ENCODE measurements around the gene TET3. TPM values are rescaled to one million over a fixed set of nuclear protein-coding genes. Genes with fewer than 3 reads are reported as not detected.
A peak's percentile ranks its signal among the peaks of the same experiment; 100 is the strongest.

Gene TET3
- total and polyA plus RNA-seq, 2 donors: 4.2 to 4.5 TPM

- Histone ChIP-seq H3K4me3 (ENCODE audit: low read length in 2 of 2) (no peak overlapping the region), H3K27ac (ENCODE audit: low read depth in 1 of 2, low read length in 1 of 2) (no peak overlapping the region), H3K27me3 (ENCODE audit: control insufficient read depth in 2 of 2, insufficient read depth in 1 of 2, low read length in 1 of 2) (no peaks in the 10 kb centered on the region), H3K36me3 (ENCODE audit: control insufficient read depth in 2 of 2, insufficient read depth in 2 of 2, low read length in 1 of 2) (no peaks in the 10 kb centered on the region), H3K9me3 (ENCODE audit: control insufficient read depth in 2 of 2, insufficient read depth in 1 of 2, low read length in 1 of 2) (peaks cover 0 to 8% of the 10 kb centered on the region in 2 donors), H3K4me1 (ENCODE audit: control insufficient read depth in 2 of 2, insufficient read depth in 2 of 2, low read length in 2 of 2) (peaks cover 33 to 53% of the 10 kb centered on the region in 2 donors)
- no peak for DNase-seq (ENCODE audit: low read depth in 6 of 9, low spot score in 9 of 9)
Observed at GRCh38 chr2:74028290-74028689, 43.6 kb downstream of the TET3 start.

GRCh38 chr2:74028741-74029140, 44.0 kb downstream of the TET3 start:
- Histone ChIP-seq H3K27ac (ENCODE audit: low read depth in 1 of 2, low read length in 1 of 2) (no peak overlapping the region), H3K9me3 (ENCODE audit: control insufficient read depth in 2 of 2, insufficient read depth in 1 of 2, low read length in 1 of 2) (peaks cover 0 to 8% of the 10 kb centered on the region in 2 donors), H3K27me3 (ENCODE audit: control insufficient read depth in 2 of 2, insufficient read depth in 1 of 2, low read length in 1 of 2) (no peaks in the 10 kb centered on the region), H3K4me3 (ENCODE audit: low read length in 2 of 2) (no peak overlapping the region), H3K4me1 (ENCODE audit: control insufficient read depth in 2 of 2, insufficient read depth in 2 of 2, low read length in 2 of 2) (peaks cover 38 to 58% of the 10 kb centered on the region in 2 donors), H3K36me3 (ENCODE audit: control insufficient read depth in 2 of 2, insufficient read depth in 2 of 2, low read length in 1 of 2) (no peaks in the 10 kb centered on the region)
- no peak for DNase-seq (ENCODE audit: low read depth in 6 of 9, low spot score in 9 of 9)

- H3K27me3 ChIP-seq (ENCODE audit: control insufficient read depth in 2 of 2, insufficient read depth in 1 of 2, low read length in 1 of 2): no peaks in the 10 kb centered on the region
- no peak for DNase-seq (ENCODE audit: low read depth in 6 of 9, low spot score in 9 of 9)
- peaks cover 39 to 53% of the 10 kb centered on the region in 2 donors for H3K4me1 ChIP-seq (ENCODE audit: control insufficient read depth in 2 of 2, insufficient read depth in 2 of 2, low read length in 2 of 2)
- no peaks in the 10 kb centered on the region for H3K36me3 ChIP-seq (ENCODE audit: control insufficient read depth in 2 of 2, insufficient read depth in 2 of 2, low read length in 1 of 2)
- no peak overlapping the region for H3K4me3 ChIP-seq (ENCODE audit: low read length in 2 of 2)
- H3K27ac ChIP-seq (ENCODE audit: low read depth in 1 of 2, low read length in 1 of 2): no peak overlapping the region
- peaks cover 0 to 8% of the 10 kb centered on the region in 2 donors for H3K9me3 ChIP-seq (ENCODE audit: control insufficient read depth in 2 of 2, insufficient read depth in 1 of 2, low read length in 1 of 2)
- WGBS: 79% methylated on average over 2 of the region's 2 CpGs
Observed at GRCh38 chr2:74029714-74030397, 45.1 kb downstream of the TET3 start.

- Histone ChIP-seq H3K4me1 (ENCODE audit: control insufficient read depth in 2 of 2, insufficient read depth in 2 of 2, low read length in 2 of 2) (peaks cover 36 to 52% of the 10 kb centered on the region in 2 donors), H3K4me3 (ENCODE audit: low read length in 2 of 2) (no peak overlapping the region), H3K27me3 (ENCODE audit: control insufficient read depth in 2 of 2, insufficient read depth in 1 of 2, low read length in 1 of 2) (no peaks in the 10 kb centered on the region), H3K9me3 (ENCODE audit: control insufficient read depth in 2 of 2, insufficient read depth in 1 of 2, low read length in 1 of 2) (peaks cover 0 to 8% of the 10 kb centered on the region in 2 donors), H3K27ac (ENCODE audit: low read depth in 1 of 2, low read length in 1 of 2) (peak overlapping the region in 1 of 2 donors; percentile 25), H3K36me3 (ENCODE audit: control insufficient read depth in 2 of 2, insufficient read depth in 2 of 2, low read length in 1 of 2) (no peaks in the 10 kb centered on the region)
- 74% methylated on average over 8 of the region's 8 CpGs for WGBS
- DNase-seq (ENCODE audit: low read depth in 6 of 9, low spot score in 9 of 9): no peak
Observed at GRCh38 chr2:74031221-74031620, 46.5 kb downstream of the TET3 start.

GRCh38 chr2:74031959-74032287, 47.2 kb downstream of the TET3 start:
- H3K4me1 ChIP-seq (ENCODE audit: control insufficient read depth in 2 of 2, insufficient read depth in 2 of 2, low read length in 2 of 2): peaks cover 36 to 52% of the 10 kb centered on the region in 2 donors
- peaks cover 0 to 8% of the 10 kb centered on the region in 2 donors for H3K9me3 ChIP-seq (ENCODE audit: control insufficient read depth in 2 of 2, insufficient read depth in 1 of 2, low read length in 1 of 2)
- no peak for DNase-seq (ENCODE audit: low read depth in 6 of 9, low spot score in 9 of 9)
- 21% methylated on average over 2 of the region's 2 CpGs for WGBS
- no peaks in the 10 kb centered on the region for H3K36me3 ChIP-seq (ENCODE audit: control insufficient read depth in 2 of 2, insufficient read depth in 2 of 2, low read length in 1 of 2)
- H3K4me3 ChIP-seq (ENCODE audit: low read length in 2 of 2): peak overlapping the region; percentile 15 to 33
- no peaks in the 10 kb centered on the region for H3K27me3 ChIP-seq (ENCODE audit: control insufficient read depth in 2 of 2, insufficient read depth in 1 of 2, low read length in 1 of 2)
- H3K27ac ChIP-seq (ENCODE audit: low read depth in 1 of 2, low read length in 1 of 2): peak overlapping the region; percentile 22 to 91

GRCh38 chr2:74033375-74033774, 48.7 kb downstream of the TET3 start:
- 53% methylated on average over 2 of the region's 2 CpGs for WGBS
- Histone ChIP-seq H3K4me3 (ENCODE audit: low read length in 2 of 2) (no peak overlapping the region), H3K9me3 (ENCODE audit: control insufficient read depth in 2 of 2, insufficient read depth in 1 of 2, low read length in 1 of 2) (peaks cover 0 to 4% of the 10 kb centered on the region in 2 donors), H3K27ac (ENCODE audit: low read depth in 1 of 2, low read length in 1 of 2) (peak overlapping the region in 1 of 2 donors; percentile 91), H3K27me3 (ENCODE audit: control insufficient read depth in 2 of 2, insufficient read depth in 1 of 2, low read length in 1 of 2) (no peaks in the 10 kb centered on the region), H3K36me3 (ENCODE audit: control insufficient read depth in 2 of 2, insufficient read depth in 2 of 2, low read length in 1 of 2) (no peaks in the 10 kb centered on the region), H3K4me1 (ENCODE audit: control insufficient read depth in 2 of 2, insufficient read depth in 2 of 2, low read length in 2 of 2) (peaks cover 46 to 65% of the 10 kb centered on the region in 2 donors)
- no peak for DNase-seq (ENCODE audit: low read depth in 6 of 9, low spot score in 9 of 9)

Other genes starting within 250 kb of the TET3 start
- gene TPRKB, start 247.6 kb upstream of the TET3 start, total RNA-seq: 74.7 TPM
- gene TPRKB, start 247.6 kb upstream of the TET3 start, polyA plus RNA-seq: 78.2 TPM
- 31.2 TPM for gene DUSP11, start 204.8 kb upstream of the TET3 start, total RNA-seq
- gene DUSP11, start 204.8 kb upstream of the TET3 start, polyA plus RNA-seq: 38.7 TPM
- not detected for gene C2orf78, start 200.7 kb upstream of the TET3 start, total RNA-seq
- 0.02 TPM for gene C2orf78, start 200.7 kb upstream of the TET3 start, polyA plus RNA-seq
- 46.3 TPM for gene STAMBP, start 155.9 kb upstream of the TET3 start, total RNA-seq
- 48.8 TPM for gene STAMBP, start 155.9 kb upstream of the TET3 start, polyA plus RNA-seq
- gene ACTG2, start 91.9 kb upstream of the TET3 start, total RNA-seq: 0.61 TPM
- gene ACTG2, start 91.9 kb upstream of the TET3 start, polyA plus RNA-seq: 45.1 TPM
- 73.7 TPM for gene DGUOK, start 58.0 kb upstream of the TET3 start, total RNA-seq
- gene DGUOK, start 58.0 kb upstream of the TET3 start, polyA plus RNA-seq: 157 TPM
- gene BOLA3, start 163.0 kb downstream of the TET3 start, total RNA-seq: 41.7 TPM
- gene BOLA3, start 163.0 kb downstream of the TET3 start, polyA plus RNA-seq: 34.4 TPM
- gene MOB1A, start 194.0 kb downstream of the TET3 start, total RNA-seq: 104 TPM
- 68.4 TPM for gene MOB1A, start 194.0 kb downstream of the TET3 start, polyA plus RNA-seq
- 45.1 TPM for gene MTHFD2, start 213.7 kb downstream of the TET3 start, total RNA-seq
- 47.0 TPM for gene MTHFD2, start 213.7 kb downstream of the TET3 start, polyA plus RNA-seq

All from thymus (tissue), 11 donors.